ENCODE results near the gene TRIM24.
"Not testable (repeated sequence)": the region's sequence is repeated elsewhere in the genome, so short reads cannot be mapped to it uniquely, and the experiment has no call there.

The TRIM24 gene

DNA sequence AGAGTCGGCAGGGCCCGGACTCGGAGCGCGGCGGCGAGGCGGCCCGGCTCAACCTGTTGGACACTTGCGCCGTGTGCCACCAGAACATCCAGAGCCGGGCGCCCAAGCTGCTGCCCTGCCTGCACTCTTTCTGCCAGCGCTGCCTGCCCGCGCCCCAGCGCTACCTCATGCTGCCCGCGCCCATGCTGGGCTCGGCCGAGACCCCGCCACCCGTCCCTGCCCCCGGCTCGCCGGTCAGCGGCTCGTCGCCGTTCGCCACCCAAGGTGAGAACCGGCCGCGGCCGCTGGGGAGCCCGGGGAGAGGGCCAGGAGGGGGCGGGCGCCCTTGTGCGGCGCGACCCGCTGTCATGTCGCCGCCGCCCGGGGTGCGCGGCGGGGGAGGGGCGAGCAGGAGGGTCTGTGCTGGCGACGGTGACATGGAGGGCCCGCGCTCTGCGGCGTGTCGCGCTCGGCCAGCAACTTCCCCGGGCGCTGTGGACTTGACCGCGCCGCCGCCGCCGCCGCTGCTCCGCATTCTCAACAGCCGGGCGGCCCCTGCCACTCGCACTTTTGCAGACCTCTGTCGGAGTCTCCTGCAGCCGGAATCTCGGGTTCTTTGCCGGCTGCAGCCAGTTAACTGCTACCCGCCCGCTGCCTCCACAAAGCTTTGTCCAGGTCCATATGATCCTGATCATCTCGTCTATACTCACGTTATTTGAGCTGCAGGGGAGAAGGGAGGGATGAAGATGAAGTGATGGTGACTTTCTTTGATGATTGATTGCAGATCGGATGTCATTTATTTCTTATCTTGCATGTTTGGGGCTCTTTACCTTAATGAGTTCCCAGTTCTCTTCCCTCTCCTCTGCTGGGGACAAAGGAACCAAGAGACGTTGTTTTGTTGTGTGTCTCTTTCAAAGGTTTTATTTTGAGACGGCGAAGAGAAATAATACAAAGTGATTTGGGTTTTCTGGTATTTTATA is 869 bp downstream of the TRIM24 start:
- peak; percentile 75 for DNase-seq (ENCODE audit: low spot score)

DNA sequence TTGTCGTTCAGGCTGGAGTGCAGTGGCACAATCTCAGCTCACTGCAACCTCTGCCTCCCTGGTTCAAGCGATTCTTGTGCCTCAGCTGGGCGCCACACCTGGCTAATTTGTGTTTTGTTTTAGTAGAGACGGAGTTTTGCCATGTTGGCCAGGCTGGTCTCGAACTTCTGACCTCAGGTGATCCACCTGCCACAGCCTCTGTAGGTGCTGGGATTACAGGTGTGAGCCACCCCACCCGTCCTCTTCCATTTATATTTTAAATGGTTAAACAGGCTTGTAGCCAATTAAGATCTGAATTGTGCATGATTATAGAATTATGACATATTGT is 3.2 kb downstream of the TRIM24 start:
- not testable (repeated sequence) for DNase-seq (ENCODE audit: low spot score)

DNA sequence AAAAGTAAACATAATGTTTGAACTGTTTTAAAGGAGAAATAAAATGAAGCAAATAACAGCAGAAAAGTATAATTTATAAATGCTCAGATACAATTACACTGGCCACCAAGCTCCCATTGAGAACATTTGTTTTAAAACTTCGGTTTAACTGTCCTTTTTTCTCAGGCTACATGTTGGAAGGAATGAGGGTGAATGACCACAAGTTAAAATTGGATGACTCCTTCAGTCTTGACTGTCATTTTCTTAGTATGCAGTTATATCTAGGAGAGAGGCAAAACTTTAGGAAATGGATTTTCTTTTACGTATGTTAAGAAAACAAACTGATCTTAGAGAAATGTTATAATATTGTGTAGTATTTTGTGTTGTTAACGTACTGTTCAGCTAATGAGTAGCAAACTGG is 5.0 kb downstream of the TRIM24 start:
- DNase-seq (ENCODE audit: low spot score), result no peak

DNA sequence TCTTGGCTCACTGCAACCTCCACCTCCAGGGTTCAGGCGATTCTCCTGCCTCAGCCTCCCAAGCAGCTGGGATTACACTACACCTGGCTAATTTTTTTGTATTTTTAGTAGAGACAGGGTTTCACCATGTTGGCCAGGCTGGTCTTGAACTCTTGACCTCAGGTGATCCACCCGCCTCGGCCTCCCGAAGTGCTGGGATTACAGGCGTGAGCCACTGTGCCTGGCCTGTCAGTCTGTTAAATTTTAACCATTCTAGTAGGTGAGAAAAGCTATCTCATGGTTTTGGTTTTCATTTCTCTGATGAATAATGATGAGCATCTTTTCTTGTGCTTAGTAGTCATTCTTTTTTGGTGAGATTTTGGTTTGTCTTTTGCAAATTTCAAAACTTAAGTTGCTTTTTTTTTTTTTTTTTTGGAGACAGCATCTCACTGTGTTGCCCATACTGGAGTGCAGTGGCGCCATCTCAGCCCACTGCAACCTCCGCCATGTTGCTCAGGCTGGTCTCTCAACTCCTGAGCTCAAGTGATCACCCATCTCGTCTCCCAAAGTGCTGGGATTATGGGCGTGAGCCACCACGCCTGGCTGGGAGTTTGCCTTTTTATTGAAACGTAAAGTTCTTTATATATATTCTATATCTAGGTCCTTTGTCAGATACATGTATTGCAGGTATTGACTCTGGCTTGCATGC is 6.2 kb downstream of the TRIM24 start:
- DNase-seq (ENCODE audit: low spot score), result not testable (repeated sequence)

DNA sequence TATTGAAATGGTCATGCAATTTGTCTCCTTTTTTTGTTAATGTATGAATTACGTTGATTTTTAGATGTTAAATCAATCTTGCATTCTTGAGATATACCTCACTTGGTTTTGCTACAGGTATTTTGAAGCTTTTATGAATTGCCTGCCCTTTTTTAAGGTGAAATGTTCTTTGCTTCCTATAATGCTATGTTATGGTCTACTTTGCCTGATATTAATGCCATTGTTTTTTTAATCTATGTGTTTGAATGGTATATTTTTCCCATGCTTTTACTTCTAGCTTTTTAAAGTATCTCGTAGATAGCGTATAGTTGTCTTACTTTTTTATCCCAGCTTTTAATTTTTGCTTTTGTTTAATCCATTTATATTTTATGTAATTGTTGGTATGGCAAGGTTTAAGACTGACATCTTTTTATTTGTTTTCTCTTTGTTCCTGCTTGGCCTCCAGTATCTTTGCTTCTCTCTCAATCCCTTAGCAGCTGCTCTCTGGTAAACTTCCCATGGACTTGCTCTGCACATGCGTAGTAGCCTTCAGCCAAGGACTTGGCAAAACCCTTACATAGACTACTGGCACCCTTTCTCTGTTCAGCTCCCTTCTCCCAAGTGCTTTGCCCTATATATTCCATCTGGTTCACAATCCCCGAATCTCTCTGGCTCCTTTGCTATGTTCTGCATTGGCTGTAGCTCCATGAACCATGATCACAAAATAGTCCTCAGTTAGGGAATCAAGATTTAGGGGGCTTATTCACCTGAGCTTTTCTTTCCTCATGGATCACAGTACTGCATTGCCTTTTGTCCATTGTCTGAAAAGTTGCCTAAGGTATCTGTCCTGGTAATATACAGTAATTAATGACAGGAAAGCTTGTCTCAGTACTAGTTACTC is 8.4 kb downstream of the TRIM24 start:
- no peak for DNase-seq (ENCODE audit: low spot score)

DNA sequence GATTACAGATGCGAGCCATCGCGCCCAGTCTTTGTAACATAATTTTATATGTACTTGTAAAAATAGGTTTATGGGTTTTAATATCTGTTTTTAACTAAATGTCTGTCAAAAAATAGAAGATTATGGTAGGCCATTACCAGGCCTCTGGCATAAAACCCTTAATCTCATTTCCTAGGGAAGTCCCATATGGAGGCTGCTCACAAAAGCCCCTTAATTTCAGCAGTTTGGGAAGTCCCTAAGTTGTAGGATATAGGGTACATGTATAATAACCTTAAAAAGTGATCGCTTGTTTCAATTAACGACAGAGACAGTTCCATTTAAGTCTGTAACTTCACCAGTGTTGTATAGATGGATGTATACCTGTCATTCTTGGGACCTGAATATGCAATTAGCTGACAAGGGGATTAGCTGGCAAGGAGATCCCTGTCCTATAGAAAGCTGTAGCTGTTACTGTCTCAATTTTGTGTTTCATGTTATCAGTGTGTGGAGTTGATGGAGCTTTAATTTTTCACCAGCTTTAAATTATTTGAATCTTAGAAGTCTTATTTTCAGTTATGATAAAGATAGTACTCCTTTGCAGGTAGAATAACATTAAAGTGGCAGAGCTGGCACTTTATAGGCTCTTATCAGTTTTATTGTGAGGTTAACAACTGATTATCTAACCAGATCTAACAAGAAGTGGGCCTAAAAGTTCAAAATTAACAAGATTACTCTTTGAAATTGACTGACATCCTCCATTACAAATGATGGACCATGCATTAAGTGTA is 10.5 kb downstream of the TRIM24 start:
- no peak for DNase-seq (ENCODE audit: low spot score)

DNA sequence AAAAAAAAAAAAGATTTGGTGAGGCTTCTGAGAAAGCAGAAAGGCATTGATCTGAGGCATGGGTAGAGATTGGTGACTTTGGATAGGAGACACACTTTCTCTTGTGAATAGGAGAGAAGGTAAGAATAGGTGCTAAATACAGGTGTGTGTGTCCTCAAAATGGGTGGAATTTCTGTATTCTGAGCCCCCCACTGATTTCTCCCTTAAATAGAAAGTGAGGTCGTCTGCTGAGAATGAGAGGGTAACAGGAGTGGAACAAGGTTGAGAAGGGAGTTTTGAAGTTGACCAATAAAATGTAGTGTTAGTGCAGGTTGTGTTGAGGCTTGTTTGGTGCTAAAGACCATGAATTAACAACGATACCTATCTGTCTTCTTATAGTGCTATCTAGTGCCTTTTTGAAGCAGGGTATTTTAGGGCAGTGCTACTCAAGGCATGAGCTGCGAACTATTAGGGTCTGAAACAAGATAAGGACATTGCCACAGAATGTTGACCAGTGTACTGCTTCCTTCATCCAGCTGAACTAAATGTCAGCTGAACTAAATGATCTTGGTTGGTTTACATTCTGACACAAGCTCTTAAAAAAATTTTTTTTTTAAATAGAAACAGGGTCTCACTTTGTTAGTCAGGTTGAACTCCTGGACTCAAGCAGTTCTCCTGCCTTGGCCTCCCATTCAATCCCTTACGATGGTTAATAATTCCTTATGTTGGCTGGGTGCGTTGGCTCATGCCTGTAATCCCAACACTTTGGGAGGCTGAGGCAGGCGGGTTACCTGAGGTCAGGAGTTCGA is 12.4 kb downstream of the TRIM24 start:
- no peak for DNase-seq (ENCODE audit: low spot score)

DNA sequence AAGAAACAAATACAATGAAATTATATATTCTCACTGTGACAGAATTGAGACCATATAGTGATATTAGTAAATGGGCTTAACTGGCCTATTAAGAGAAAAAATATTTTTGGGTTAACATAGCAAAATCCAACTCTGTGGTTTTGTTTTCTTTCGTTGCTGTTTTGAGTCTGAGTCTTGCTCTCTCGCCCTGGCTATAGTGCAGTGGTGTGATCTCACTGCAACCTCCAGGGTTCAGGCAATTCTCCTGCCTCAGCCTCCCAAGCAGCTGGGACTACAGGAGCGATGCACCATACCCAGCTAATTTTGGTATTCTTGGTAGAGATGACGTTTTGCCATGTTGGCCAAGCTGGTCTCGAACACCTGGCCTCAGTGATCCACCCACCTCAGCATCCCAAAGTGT is 15.3 kb downstream of the TRIM24 start:
- DNase-seq (ENCODE audit: low spot score), result no peak

DNA sequence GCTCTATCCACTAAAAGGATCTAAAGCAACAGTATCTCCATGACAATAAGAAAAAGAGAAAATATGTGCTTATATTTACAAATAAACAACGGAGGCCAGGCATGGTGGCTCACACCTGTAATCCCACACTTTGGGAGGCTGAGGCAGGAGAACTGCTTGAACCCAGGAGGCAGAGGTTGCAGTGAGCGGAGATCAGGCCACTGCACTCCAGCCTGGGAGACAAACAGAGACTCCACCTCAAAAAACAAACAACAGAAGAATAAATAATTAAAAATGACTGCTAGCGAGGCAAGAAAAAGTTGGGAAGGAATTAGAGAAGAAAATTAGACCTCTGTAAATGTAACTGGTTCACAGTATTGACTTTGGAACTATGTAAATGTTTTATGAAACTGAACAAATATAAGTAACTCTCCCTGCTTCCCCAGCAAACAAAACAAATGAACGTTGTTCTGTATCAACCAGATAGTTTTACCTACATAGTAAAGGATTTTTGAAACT is 17.1 kb downstream of the TRIM24 start:
- DNase-seq (ENCODE audit: low spot score), result no peak

DNA sequence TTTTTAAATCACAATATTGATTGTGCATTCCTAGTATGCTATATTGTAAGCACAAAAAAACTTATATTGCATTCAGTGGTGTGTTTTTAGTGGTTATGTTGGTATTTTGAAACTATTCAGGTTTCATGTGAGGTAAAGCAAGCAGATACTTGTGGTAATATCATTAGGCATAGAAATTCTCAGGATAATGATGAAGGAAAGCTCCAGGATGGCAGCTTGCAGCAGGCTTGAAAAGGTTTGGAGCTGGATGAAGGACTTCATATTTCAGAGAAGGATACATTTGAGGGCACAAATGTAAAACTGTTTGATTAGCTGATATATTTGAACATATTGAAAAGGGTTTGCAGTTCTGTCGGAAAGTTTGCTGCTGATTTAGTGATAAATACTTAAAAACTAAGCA is 17.5 kb downstream of the TRIM24 start:
- DNase-seq (ENCODE audit: low spot score), result no peak

DNA sequence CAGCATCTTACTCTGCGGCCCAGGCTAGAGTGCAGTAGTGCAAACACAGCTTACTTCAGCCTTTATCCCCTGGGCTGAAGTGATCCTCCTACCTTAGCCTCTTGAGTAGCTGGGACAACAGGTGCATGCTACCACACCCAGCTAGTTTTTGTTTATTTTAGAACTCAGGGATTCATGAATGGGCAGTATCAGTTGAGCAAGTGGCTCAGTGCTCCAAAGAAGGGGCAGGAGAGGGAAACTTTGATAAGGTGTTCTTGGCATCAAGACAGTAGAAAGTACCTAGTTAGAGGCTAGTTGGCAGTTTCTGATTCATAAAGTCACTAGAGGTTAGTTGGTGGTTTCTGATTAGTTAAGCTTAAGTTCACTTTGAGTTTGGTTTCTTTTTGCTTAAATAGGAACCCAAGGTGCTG is 18.4 kb downstream of the TRIM24 start:
- DNase-seq (ENCODE audit: low spot score), result no peak

DNA sequence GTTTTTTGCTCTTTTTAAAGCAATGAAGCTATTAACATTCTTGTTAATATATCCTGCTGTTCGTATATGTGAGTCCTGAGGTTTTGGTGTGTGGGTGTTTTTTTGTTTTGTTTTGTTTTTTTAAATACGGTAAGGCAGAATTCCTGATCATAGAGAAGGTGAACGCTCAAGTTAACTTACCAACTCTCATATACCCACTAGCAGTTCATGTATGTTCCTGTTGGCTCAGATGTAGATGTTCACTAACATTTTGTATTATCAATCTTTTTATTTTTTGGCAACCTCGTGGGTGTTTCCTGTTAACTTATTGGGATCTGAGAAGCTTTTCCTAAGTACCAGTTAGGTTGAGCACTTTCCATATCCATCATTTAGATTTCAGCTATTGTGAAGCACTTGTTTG is 20.5 kb downstream of the TRIM24 start:
- DNase-seq (ENCODE audit: low spot score), result no peak

DNA sequence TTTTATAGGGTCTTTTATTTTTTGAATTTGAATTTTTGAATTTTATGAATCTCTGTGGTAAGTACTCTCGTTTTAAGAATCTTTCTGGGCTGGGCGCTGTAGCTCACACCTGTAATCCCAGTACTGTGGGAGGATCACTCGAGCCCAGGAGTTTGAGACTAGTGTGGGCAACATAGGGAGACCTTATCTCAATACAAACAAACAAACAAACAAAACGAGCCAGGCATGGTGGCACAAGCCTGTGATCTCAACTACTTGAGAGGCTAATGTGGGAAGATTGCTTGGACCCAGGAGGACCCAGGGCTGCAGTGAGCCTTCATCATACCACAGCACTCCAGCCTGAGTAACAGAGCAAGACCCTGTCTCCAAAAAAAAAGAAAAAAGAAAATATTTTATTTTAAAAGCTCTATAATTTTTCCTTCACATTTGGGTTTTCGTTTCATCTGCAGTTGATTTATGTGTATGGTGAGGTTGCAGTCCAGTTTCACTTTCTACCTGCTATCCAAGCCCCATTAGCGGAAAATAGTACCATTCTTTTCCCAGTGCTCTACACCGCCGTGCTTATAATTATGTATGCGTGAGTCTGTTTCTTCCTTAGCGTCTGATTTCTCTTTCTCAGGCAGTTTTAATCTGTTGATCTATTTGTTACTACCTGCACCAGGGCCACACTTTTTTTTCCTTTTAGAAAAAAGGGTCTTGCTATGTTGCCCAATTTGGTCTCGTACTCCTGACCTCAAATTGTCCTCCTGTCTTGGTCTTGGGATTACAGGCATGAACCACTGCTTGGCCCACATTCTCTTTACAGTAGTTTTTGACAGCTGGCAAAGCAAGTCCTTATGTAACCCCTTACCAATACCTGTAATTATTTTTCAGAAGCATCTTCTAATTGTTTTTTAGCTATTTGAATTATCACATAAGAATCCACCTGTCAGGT is 21.7 kb downstream of the TRIM24 start:
- DNase-seq (ENCODE audit: low spot score), result no peak

DNA sequence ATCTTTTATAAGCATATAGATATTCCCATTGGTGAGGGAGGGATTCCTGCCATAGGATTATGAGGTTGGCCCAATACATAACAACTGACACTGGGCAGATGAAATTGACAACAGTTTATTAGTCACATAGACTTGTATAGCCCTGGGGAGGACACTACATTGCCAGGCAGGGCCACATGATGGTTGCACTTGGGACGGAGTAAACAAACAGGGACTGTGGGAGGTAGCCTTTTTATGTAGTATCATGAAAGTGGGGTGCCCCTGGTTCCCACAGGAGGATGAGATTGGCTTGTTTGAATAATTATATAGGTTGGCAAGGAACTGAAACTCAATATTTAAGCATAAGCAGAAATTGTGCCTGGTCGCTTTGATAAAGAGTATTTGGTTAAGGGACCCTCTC is 23.5 kb downstream of the TRIM24 start:
- DNase-seq (ENCODE audit: low spot score), result no peak

DNA sequence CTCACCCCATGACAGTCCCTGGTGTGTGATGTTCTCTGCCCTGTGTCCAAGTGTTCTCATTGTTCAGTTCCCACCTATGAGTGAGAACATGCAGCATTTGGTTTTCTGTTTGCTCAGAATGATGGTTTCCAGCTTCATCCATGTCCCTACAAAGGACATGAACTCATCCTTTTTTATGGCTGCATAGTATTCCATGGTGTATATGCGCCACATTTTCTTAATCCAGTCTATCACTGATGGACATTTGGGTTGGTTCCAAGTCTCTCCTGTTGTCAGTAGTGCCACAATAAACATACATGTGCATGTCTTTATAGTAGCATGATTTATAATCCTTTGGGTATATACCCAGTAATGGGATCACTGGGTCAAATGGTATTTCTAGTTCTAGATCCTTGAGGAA is 25.4 kb downstream of the TRIM24 start:
- DNase-seq (ENCODE audit: low spot score), result not testable (repeated sequence)

DNA sequence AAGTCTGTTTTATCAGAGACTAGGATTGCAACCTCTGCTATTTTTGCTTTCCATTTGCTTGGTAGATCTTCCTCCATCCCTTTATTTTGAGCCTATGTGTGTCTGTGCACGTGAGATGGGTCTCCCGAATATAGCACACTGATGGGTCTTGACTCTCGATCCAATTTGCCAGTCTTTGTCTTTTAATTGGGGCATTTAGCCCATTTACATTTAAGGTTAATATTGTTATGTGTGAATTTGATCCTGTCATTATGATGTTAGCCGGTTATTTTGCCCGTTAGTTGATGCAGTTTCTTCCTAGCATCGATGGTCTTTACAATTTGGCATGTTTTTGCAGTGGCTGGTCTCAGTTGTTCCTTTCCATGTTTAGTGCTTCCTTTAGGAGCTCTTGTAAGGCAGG is 29.1 kb downstream of the TRIM24 start:
- DNase-seq (ENCODE audit: low spot score), result not testable (repeated sequence)

DNA sequence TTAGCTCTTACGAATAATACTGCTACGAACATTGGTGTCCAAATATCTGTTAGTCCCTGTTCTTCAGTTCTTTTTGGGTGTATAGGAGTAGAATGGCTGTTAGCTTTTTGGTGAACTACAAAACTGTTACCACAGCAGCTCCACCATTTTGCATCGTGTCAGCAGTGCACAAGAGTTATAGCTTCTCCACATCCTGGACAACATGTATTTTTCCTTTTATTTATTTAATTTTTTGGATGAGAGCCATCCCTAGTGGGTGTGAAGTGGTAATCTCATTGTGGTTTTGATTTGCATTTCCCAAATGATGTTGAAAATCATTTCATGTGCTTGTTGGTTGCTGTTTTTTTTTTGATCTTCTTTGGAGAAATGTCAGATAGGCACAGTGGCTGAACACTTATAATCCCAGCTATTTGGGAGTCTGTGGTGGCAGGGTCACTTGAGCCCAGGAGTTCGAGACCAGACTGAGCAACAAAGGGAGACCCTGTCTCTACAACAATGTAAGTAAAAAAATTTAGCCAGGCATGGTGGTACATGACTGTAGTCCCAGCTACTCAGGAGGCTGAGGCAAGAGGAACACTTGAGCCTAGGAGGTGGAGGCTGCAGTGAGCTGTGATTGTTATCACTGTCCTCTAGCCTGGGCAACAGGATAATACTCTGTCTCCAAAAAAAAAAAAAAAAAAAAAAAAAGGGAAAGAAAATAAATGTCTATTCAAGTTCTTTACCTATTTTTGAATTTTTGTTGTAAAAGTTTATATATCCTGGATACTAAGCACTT is 31.7 kb downstream of the TRIM24 start:
- no peak for DNase-seq (ENCODE audit: low spot score)

DNA sequence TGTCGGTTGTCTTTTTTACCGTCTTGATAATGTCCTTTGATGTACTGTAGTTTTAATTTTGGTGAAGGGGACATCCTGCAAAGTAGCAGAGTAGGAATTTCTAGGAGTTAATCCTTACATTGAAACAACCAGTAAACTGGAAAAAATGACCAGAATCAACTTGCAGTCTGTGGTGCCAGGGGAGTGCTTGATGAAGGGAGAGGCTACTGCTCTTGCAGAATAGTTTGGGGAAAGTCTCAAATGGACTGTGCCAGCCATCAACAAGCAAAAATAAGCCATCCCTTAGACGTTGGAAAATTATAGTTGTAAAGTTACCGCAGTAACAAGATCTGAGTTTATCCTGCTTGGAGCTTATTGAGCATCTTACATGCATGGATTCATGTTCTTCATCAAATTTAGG is 32.4 kb downstream of the TRIM24 start:
- DNase-seq (ENCODE audit: low spot score), result no peak

DNA sequence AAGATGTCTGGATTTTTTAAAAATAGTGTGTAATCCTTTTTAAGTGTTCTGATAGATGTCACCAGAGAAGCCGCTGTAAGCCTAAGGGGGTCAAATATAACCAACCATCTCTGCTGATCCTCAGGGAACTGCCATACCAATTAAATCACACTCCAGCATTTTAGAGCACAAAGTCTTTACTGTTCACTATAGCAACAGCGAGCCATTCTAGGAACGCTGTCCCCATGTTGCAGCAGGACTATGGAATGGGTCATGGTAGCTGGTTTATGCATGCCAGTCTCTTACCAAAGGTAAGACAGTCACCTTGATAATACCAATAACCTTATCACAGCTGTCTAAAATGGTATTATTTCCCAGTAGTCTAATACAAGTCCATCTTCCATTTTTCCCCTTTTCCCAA is 33.5 kb downstream of the TRIM24 start:
- no peak for DNase-seq (ENCODE audit: low spot score)

Data from SW480 (cell line).